Measurements from ENCODE around the gene TMEM9.
A peak's percentile ranks its signal among the peaks of the same experiment; 100 is the strongest.

Gene TMEM9

GRCh38 chr1:201100169-201100930 lies 53.9 kb downstream of the TMEM9 start:
- no peak for DNase-seq

GRCh38 chr1:201098992-201099677 lies 55.1 kb downstream of the TMEM9 start:
- DNase-seq, result no peak

- no peak for DNase-seq
These were observed 57.1 kb downstream of the TMEM9 start for GRCh38 chr1:201096977-201097856.

GRCh38 chr1:201096041-201096461 lies 58.2 kb downstream of the TMEM9 start:
- DNase-seq, result peak; percentile 4

GRCh38 chr1:201095581-201095980 lies 58.7 kb downstream of the TMEM9 start:
- no peak for DNase-seq

GRCh38 chr1:201094832-201095231 lies 59.4 kb downstream of the TMEM9 start:
- no peak for DNase-seq

- no peak for DNase-seq
These were observed 60.3 kb downstream of the TMEM9 start for GRCh38 chr1:201093962-201094361.

GRCh38 chr1:201093561-201093960 lies 60.7 kb downstream of the TMEM9 start:
- no peak for DNase-seq

- DNase-seq, result no peak
These were observed 61.5 kb downstream of the TMEM9 start for GRCh38 chr1:201092738-201093137.

GRCh38 chr1:201091256-201091655 lies 63.0 kb downstream of the TMEM9 start:
- DNase-seq, result no peak

GRCh38 chr1:201090541-201090940 lies 63.7 kb downstream of the TMEM9 start:
- DNase-seq, result no peak

GRCh38 chr1:201089596-201089995 lies 64.7 kb downstream of the TMEM9 start:
- DNase-seq, result no peak

- no peak for DNase-seq
These were observed 65.3 kb downstream of the TMEM9 start for GRCh38 chr1:201088901-201089525.

GRCh38 chr1:201088395-201088794 lies 65.9 kb downstream of the TMEM9 start:
- no peak for DNase-seq

- DNase-seq, result no peak
These were observed 68.2 kb downstream of the TMEM9 start for GRCh38 chr1:201085902-201086735.
